B cell (primary cell): ENCODE results near the gene PAPSS2. TPM values are rescaled to one million over a fixed set of nuclear protein-coding genes. Genes with fewer than 3 reads are reported as not detected.

Experiments used
- ATAC-seq: fragments of 200-7000 bp; cut with Tn5 transposase; one replicate; pipeline ENCODE4 v1.10.0; 2021; ENCODE audit warnings: low read depth, mild to moderate bottlenecking, moderate number of reproducible peaks, moderate library complexity
- CTCF ChIA-PET: fragments of 350-600 bp; sonication (Branson Sonifier 250); formaldehyde crosslinking; loops from one replicate; lab custom pipeline; 2021; ENCODE audit warnings: antibody characterized with exemption, inconsistent platforms; lab: Charles Lee
- POLR2A ChIA-PET: fragments of 350-600 bp; sonication (Branson Sonifier 250); formaldehyde crosslinking; loops from one replicate; lab custom pipeline; 2021; ENCODE audit warnings: antibody characterized with exemption; lab: Charles Lee
- DNase-seq: peaks from one replicate; pipeline ENCODE4 v3.0.0; 2013
- H2AFZ ChIP-seq: 2 replicates; pipeline ENCODE4 v1.6.1; 2012; ENCODE audit warnings: mild to moderate bottlenecking, low read depth, low read length; ENCODE audit not compliant: insufficient read depth, poor library complexity, severe bottlenecking
- H3K27ac ChIP-seq, 2 donors: 1 replicate in 1 of 2; 2 replicates in 1 of 2; pipeline ENCODE4 v1.5.1; 2012 to 2013; ENCODE audit warnings: low read length in 2 of 2, mild to moderate bottlenecking in 2 of 2, moderate library complexity in 1 of 2
- H3K27me3 ChIP-seq, 4 experiments: fragments of 200-600 bp in 1 of 4; sonication (generic) in 1 of 4; replicated peaks in 1 of 4; 1 replicate in 2 of 4; 2 replicates in 2 of 4; pipeline versions ENCODE4 v1.6.1 to v1.7.0; 2013 to 2016; ENCODE audit warnings: low read length in 3 of 4, mild to moderate bottlenecking in 2 of 4, mixed read lengths in 1 of 4, moderate library complexity in 1 of 4; ENCODE audit not compliant: insufficient read depth in 4 of 4, control insufficient read depth in 3 of 4; ENCODE audit errors: control extremely low read depth in 1 of 4
- H3K36me3 ChIP-seq, 2 experiments: replicated peaks in 1 of 2; 1 replicate in 1 of 2; 2 replicates in 1 of 2; pipeline versions ENCODE4 v1.6.1 to v1.7.1; 2013; ENCODE audit warnings: low read length in 1 of 2; ENCODE audit not compliant: insufficient read depth in 2 of 2, control insufficient read depth in 1 of 2; ENCODE audit errors: control extremely low read depth in 1 of 2, extremely low read depth in 1 of 2
- H3K4me1 ChIP-seq, 2 donors: fragments of 200-600 bp in 1 of 2; sonication (generic) in 1 of 2; 1 replicate in 1 of 2; 2 replicates in 1 of 2; pipeline versions ENCODE4 v1.5.1 to v1.6.1; 2013 to 2017; ENCODE audit warnings: low read length in 2 of 2; ENCODE audit not compliant: control insufficient read depth in 2 of 2, insufficient read depth in 2 of 2
- H3K4me2 ChIP-seq: replicated peaks from 2 replicates; pipeline ENCODE3; 2012; ENCODE audit warnings: mild to moderate bottlenecking, low read depth, low read length; ENCODE audit not compliant: poor library complexity, severe bottlenecking
- H3K4me3 ChIP-seq, 5 experiments: fragments of 200-600 bp in 1 of 5; sonication (generic) in 1 of 5; 1 replicate in 3 of 5; 2 replicates in 2 of 5; pipeline versions ENCODE4 v1.5.1 to v1.7.0; 2011 to 2016; ENCODE audit warnings: low read length in 4 of 5, mild to moderate bottlenecking in 4 of 5, low read depth in 2 of 5, control low read depth in 1 of 5, moderate library complexity in 1 of 5; ENCODE audit not compliant: insufficient read depth in 1 of 5; ENCODE audit errors: control extremely low read depth in 1 of 5, extremely low read depth in 1 of 5
- H3K79me2 ChIP-seq: fragments of 200-600 bp; sonication (generic); one replicate; pipeline ENCODE4 v1.6.0; 2016; ENCODE audit warnings: low read length; ENCODE audit not compliant: control insufficient read depth, insufficient read depth
- H3K9ac ChIP-seq: fragments of 200-600 bp; sonication (generic); 2 replicates; pipeline ENCODE4 v1.6.1; 2017; ENCODE audit warnings: mild to moderate bottlenecking, low read length, moderate library complexity
- H3K9me3 ChIP-seq, 3 donors: one replicate each; pipeline versions ENCODE4 v1.6.1 to v1.7.1; 2013; ENCODE audit warnings: low read length in 2 of 3; ENCODE audit not compliant: control insufficient read depth in 2 of 3, insufficient read depth in 1 of 3; ENCODE audit errors: control extremely low read depth in 1 of 3
- H4K20me1 ChIP-seq: 2 replicates; pipeline ENCODE4 v1.6.0; 2012; ENCODE audit warnings: mild to moderate bottlenecking, low read length; ENCODE audit not compliant: insufficient read depth, control insufficient read depth, poor library complexity, severe bottlenecking
- H3K27ac Mint-ChIP-seq: one replicate; pipeline ENCODE4 v1.8.0; 2021; ENCODE audit warnings: mixed read lengths
- H3K27me3 Mint-ChIP-seq: one replicate; pipeline ENCODE4 v1.8.0; 2021; ENCODE audit warnings: mixed read lengths
- H3K4me1 Mint-ChIP-seq: one replicate; pipeline ENCODE4 v1.8.0; 2021; ENCODE audit warnings: mixed read lengths
- H3K4me3 Mint-ChIP-seq: one replicate; pipeline ENCODE4 v1.8.0; 2021; ENCODE audit warnings: mixed read lengths
- H3K9me3 Mint-ChIP-seq: one replicate; pipeline ENCODE4 v1.8.0; 2022; ENCODE audit warnings: mixed read lengths; ENCODE audit not compliant: insufficient read depth
- CTCF ChIP-seq: fragments of 200-600 bp; IDR thresholded peaks from one replicate; pipeline ENCODE4 v1.8.0; 2022; ENCODE audit warnings: antibody characterized with exemption, mild to moderate bottlenecking
- EZH2 ChIP-seq: IDR thresholded peaks from 2 replicates; pipeline ENCODE4 v1.6.1; 2012; ENCODE audit warnings: borderline replicate concordance, low read depth, mild to moderate bottlenecking, moderate library complexity, low read length; ENCODE audit not compliant: insufficient read depth, poor library complexity, severe bottlenecking
- WGBS: methylation state at CpG from one replicate; pipeline ENCODE4 v1.1.5; 2013; ENCODE audit warnings: missing lambda C conversion rate; ENCODE audit not compliant: insufficient coverage; 5-methylcytosine and 5-hydroxymethylcytosine counted together
- intact Hi-C: fragments of 100-400 bp; cut with micrococcal nuclease; formaldehyde crosslinking; loops from one replicate; pipeline ENCODE4 v1.10.0; 2022
- polyA plus RNA-seq: library from polyadenylated mRNA; depleted of rRNA; stranded (reverse); fragments of >200 nt; gene quantifications from 2 replicates; pipeline ENCODE4 v1.2.3, GENCODE V29; 2012
- total RNA-seq, 2 donors: library from RNA; stranded (reverse); fragments of 120-200 nt in 1 of 2; gene quantifications; 1 replicate in 1 of 2; 2 replicates in 1 of 2; pipeline versions ENCODE4 v1.2.3 to v1.2.4, GENCODE V29; 2013 to 2022

Gene PAPSS2
- total and polyA plus RNA-seq, 2 donors (not counting 1 experiment from before 2014, with no cell fraction given), result not detected

DNA sequence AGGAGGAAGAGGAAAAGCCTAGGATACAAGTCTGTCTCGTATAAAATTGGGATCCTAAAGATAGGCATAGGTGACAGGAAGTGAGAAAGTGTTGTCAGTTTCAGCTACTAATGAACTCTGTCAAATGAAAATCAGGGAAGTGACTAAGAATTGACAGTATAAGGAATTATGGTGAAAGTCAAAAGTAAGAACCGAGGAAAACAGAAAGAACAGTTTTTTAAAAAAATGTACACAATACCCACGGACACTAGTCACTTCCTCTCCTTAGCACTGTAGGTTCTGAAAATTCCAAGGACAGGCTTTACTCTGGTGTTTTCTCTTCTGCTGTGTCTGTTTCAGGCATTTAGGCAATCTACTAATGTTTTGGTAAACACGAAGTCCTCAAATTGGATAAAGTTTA lies 116.1 kb downstream of the PAPSS2 start:
- Mint-ChIP-seq H3K27me3 (no peaks in the 10 kb centered on the region), H3K9me3 (no peaks in the 10 kb centered on the region), H3K27ac (peak overlapping the region; percentile 15), H3K4me3 (no peak overlapping the region), H3K4me1 (peaks cover 2% of the 10 kb centered on the region)
- WGBS, result 17% methylated on average over 1 of the region's 4 CpGs
- intact Hi-C loops, result no loop called here
- Histone ChIP-seq H3K4me2 (no peak overlapping the region), H3K9ac (no peak overlapping the region), H3K27ac (peak overlapping the region in 1 of 2 donors; percentile 3), H4K20me1 (no peaks in the 10 kb centered on the region), H3K4me1 (no peaks in the 10 kb centered on the region), H3K27me3 (no peaks in the 10 kb centered on the region), H3K79me2 (peaks cover 5% of the 10 kb centered on the region), H3K9me3 (no peaks in the 10 kb centered on the region), H2AFZ (no peak overlapping the region), H3K4me3 (no peak overlapping the region), H3K36me3 (peaks cover 11 to 39% of the 10 kb centered on the region in 2 experiments)
- no peak for ATAC-seq
- no peak for DNase-seq
- CTCF ChIA-PET, result interaction anchor here (0.7 to 0.9 kb wide), 4 partner anchors 9 to 365 kb away, joined by 4 to 7 read pairs (median 4); no protein-coding TSS in a partner anchor
- POLR2A ChIA-PET, result no interaction called here
- TF ChIP-seq EZH2 (no peak), CTCF (no peak)

DNA sequence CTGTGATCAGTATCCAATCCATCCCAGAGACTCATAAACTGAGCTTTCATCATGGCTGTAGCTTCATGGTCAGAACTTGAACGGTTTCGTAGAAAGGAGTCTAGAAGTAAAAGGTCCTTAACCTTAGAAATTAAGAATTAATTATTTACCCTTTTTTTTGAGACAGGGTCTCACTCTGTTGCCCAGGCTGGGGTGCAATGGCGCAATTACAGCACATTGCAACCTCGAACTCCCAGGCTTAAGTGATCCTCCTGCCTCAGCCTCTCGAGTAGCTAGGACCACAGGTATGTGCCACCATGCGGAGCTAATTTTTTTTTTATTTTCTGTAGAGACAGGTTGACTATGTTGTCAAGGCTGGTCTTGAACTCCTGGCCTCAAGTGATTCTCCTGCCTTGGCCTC lies 116.7 kb downstream of the PAPSS2 start:
- H2AFZ ChIP-seq, result no peak overlapping the region
- H3K27me3 Mint-ChIP-seq, result no peaks in the 10 kb centered on the region
- WGBS, result 98% methylated on average over 4 of the region's 6 CpGs
- no peaks in the 10 kb centered on the region for H4K20me1 ChIP-seq
- H3K4me1 Mint-ChIP-seq, result peaks cover 2% of the 10 kb centered on the region
- H3K9me3 ChIP-seq, result no peaks in the 10 kb centered on the region
- POLR2A ChIA-PET, result no interaction called here
- H3K79me2 ChIP-seq, result peaks cover 7% of the 10 kb centered on the region
- intact Hi-C loops, result no loop called here
- no peak overlapping the region for H3K27ac Mint-ChIP-seq
- H3K36me3 ChIP-seq, result peaks cover 9 to 39% of the 10 kb centered on the region in 2 experiments
- H3K4me2 ChIP-seq, result no peak overlapping the region
- ATAC-seq (no peak), DNase-seq (no peak)
- H3K9ac ChIP-seq, result no peak overlapping the region
- no peaks in the 10 kb centered on the region for H3K4me1 ChIP-seq
- H3K4me3 Mint-ChIP-seq, result no peak overlapping the region
- CTCF ChIA-PET, result interaction anchor here (0.9 kb wide), 1 partner anchor 9 kb away, joined by 5 read pairs; no protein-coding TSS in a partner anchor
- H3K9me3 Mint-ChIP-seq, result no peaks in the 10 kb centered on the region
- TF ChIP-seq EZH2 (no peak), CTCF (no peak)
- no peak overlapping the region for H3K27ac ChIP-seq
- no peak overlapping the region for H3K4me3 ChIP-seq
- no peaks in the 10 kb centered on the region for H3K27me3 ChIP-seq
